Fibroblast of lung (primary cell): ENCODE data around the gene ARL4D.

Experiments used
- CTCF ChIP-seq, 2 donors: IDR thresholded peaks in 1 of 2; conservative IDR thresholded peaks in 1 of 2; 1 replicate in 1 of 2; 2 replicates in 1 of 2; pipeline ENCODE4 v1.5.1; 2011 to 2012; ENCODE audit warnings: low read length in 2 of 2, control low read depth in 1 of 2, inconsistent platforms in 1 of 2, low read depth in 1 of 2, mild to moderate bottlenecking in 1 of 2
- EZH2 ChIP-seq: IDR thresholded peaks from 2 replicates; pipeline ENCODE4 v1.5.1; 2012; ENCODE audit warnings: low read length, control low read depth, mild to moderate bottlenecking; ENCODE audit errors: missing control alignments

DNA sequence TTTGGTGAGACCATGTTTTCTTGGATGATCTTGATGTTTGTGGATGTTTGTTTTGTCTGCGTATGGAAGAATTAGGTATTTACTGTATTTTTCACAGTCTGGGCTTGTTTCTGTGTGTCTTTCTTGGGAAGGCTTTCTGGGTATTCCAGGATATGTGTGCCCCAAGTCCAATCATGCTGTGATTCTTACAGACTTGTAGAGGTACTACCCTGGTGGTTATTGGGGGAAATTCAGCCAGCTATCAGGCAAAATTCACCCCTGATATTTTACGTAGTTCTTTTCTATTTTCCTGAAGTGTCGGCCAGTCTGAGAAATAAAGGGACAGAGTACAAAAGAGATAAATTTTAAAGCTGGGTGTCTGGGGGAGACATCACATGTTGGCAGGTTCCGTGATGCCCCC lies 33.4 kb upstream of the ARL4D start:
- TF ChIP-seq CTCF (conservative IDR thresholded peaks at IDR 0.05 in 1 of 2, IDR thresholded peaks at IDR 0.05 in 1 of 2; ENCODE audit: low read depth in 1 of 2, low read length in 2 of 2) (no peak), EZH2 (no peak)
